ENCODE results near the gene SHC4. TPM values are rescaled to one million over a fixed set of nuclear protein-coding genes. Genes with fewer than 3 reads are reported as not detected.

The SHC4 gene
- total and polyA plus RNA-seq, 9 of the 15 experiments (the other 6 are each of a cell fraction or from before 2014, with no cell fraction given), result 0.43 to 1.2 (median 0.67) TPM

DNA sequence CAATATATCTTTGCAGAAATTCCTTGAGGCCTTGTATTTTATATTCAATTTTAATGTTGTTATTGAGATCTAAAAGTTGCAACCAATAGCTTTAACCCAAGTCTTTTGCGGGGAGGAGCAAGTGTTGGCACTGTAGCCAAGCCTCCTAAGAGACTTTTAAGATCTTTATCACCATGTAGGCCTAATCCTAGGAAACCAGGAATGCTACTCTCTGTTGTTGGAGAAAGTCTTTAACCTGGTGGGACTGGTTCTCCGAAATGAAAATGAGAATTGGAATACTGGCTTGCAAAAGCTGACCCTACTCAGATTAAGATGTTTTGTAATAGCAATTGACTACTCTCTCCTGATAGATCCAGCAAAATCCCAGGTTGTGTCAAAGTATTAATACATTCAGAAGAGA, 25.8 kb downstream of the SHC4 start:
- Histone ChIP-seq H3K4me1 (replicated peaks in 1 of 2; ENCODE audit: control insufficient read depth in 2 of 2, insufficient read depth in 2 of 2, low read length in 2 of 2) (no peaks in the 10 kb centered on the region; a peak in 1 of 5 replicates), H3K4me2 (ENCODE audit: insufficient read depth, low read length) (no peak overlapping the region), H3K9me1 (ENCODE audit: control insufficient read depth, insufficient read depth, low read length) (no peaks in the 10 kb centered on the region), H3K79me2 (ENCODE audit: control insufficient read depth, insufficient read depth, low read length) (no peaks in the 10 kb centered on the region), H3K4me3 (no peak overlapping the region), H3K36me3 (ENCODE audit: control insufficient read depth, insufficient read depth, low read length) (no peaks in the 10 kb centered on the region), H4K20me1 (replicated peaks; ENCODE audit: control insufficient read depth, insufficient read depth, low read length) (no peaks in the 10 kb centered on the region), H3K9ac (ENCODE audit: insufficient read depth in 1 of 2, low read depth in 2 of 2, low read length in 2 of 2) (no peak overlapping the region), H3K9me3 (replicated peaks; ENCODE audit: control insufficient read depth, insufficient read depth, low read depth, low read length) (no peaks in the 10 kb centered on the region), H3K27ac (ENCODE audit: extremely low read depth, low read depth, low read length) (no peak overlapping the region), H3K27me3 (ENCODE audit: control insufficient read depth in 2 of 2, insufficient read depth in 2 of 2, low read length in 2 of 2) (no peaks in the 10 kb centered on the region; a peak in 1 of 5 replicates), H2AFZ (ENCODE audit: low read depth, low read length) (no peak overlapping the region)
- no peak for FAIRE-seq
- intact Hi-C loops (cut with micrococcal nuclease), result no loop called here
- ChIA-PET POLR2A (interaction anchor here (0.6 kb wide), 1 partner anchor 10 kb away, joined by 3 read pairs; no protein-coding TSS in a partner anchor), CTCF (ENCODE audit: low intra/inter-chr PET ratio) (no interaction called here)
- DNase-seq (ENCODE audit: extremely low read depth in 1 of 4, low spot score in 3 of 4), result no peak
- ATAC-seq, result no peak
- in situ Hi-C loops (cut with MboI), result no loop called here
- WGBS (ENCODE audit: insufficient coverage, low coverage, missing lambda C conversion rate), result 16% methylated on average over 2 of the region's 2 CpGs
- BruUV-seq (replicated peaks), result no TSS peak
- TF ChIP-seq, protein P1, sequence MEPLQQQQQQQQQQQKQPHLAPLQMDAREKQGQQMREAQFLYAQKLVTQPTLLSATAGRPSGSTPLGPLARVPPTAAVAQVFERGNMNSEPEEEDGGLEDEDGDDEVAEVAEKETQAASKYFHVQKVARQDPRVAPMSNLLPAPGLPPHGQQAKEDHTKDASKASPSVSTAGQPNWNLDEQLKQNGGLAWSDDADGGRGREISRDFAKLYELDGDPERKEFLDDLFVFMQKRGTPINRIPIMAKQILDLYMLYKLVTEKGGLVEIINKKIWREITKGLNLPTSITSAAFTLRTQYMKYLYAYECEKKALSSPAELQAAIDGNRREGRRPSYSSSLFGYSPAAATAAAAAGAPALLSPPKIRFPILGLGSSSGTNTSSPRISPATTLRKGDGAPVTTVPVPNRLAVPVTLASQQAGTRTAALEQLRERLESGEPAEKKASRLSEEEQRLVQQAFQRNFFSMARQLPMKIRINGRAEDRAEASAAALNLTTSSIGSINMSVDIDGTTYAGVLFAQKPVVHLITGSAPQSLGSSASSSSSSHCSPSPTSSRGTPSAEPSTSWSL (CRISPR knock-in tag; IDR thresholded peaks at IDR 0.05; ENCODE audit: borderline replicate concordance), result no peak
- TF ChIP-seq ZNF217 (CRISPR knock-in tag; IDR thresholded peaks at IDR 0.05) (no peak), MYNN (IDR thresholded peaks at IDR 0.05) (no peak), MYNN (CRISPR knock-in tag; IDR thresholded peaks at IDR 0.05) (no peak), RFX7 (CRISPR knock-in tag; IDR thresholded peaks at IDR 0.05) (no peak), ZNF644 (tag; IDR thresholded peaks at IDR 0.05; ENCODE audit: low read depth) (no peak), ZSCAN29 (IDR thresholded peaks at IDR 0.05) (no peak)
- TF ChIP-seq, protein P2, sequence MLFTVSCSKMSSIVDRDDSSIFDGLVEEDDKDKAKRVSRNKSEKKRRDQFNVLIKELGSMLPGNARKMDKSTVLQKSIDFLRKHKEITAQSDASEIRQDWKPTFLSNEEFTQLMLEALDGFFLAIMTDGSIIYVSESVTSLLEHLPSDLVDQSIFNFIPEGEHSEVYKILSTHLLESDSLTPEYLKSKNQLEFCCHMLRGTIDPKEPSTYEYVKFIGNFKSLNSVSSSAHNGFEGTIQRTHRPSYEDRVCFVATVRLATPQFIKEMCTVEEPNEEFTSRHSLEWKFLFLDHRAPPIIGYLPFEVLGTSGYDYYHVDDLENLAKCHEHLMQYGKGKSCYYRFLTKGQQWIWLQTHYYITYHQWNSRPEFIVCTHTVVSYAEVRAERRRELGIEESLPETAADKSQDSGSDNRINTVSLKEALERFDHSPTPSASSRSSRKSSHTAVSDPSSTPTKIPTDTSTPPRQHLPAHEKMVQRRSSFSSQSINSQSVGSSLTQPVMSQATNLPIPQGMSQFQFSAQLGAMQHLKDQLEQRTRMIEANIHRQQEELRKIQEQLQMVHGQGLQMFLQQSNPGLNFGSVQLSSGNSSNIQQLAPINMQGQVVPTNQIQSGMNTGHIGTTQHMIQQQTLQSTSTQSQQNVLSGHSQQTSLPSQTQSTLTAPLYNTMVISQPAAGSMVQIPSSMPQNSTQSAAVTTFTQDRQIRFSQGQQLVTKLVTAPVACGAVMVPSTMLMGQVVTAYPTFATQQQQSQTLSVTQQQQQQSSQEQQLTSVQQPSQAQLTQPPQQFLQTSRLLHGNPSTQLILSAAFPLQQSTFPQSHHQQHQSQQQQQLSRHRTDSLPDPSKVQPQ (CRISPR knock-in tag; IDR thresholded peaks at IDR 0.05; ENCODE audit: borderline replicate concordance), result no peak
- TF ChIP-seq, protein P3, sequence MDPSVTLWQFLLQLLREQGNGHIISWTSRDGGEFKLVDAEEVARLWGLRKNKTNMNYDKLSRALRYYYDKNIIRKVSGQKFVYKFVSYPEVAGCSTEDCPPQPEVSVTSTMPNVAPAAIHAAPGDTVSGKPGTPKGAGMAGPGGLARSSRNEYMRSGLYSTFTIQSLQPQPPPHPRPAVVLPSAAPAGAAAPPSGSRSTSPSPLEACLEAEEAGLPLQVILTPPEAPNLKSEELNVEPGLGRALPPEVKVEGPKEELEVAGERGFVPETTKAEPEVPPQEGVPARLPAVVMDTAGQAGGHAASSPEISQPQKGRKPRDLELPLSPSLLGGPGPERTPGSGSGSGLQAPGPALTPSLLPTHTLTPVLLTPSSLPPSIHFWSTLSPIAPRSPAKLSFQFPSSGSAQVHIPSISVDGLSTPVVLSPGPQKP (CRISPR knock-in tag; IDR thresholded peaks at IDR 0.05), result no peak
- TF ChIP-seq, protein P4, sequence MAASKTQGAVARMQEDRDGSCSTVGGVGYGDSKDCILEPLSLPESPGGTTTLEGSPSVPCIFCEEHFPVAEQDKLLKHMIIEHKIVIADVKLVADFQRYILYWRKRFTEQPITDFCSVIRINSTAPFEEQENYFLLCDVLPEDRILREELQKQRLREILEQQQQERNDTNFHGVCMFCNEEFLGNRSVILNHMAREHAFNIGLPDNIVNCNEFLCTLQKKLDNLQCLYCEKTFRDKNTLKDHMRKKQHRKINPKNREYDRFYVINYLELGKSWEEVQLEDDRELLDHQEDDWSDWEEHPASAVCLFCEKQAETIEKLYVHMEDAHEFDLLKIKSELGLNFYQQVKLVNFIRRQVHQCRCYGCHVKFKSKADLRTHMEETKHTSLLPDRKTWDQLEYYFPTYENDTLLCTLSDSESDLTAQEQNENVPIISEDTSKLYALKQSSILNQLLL (CRISPR knock-in tag; IDR thresholded peaks at IDR 0.05; ENCODE audit: borderline replicate concordance), result no peak
- TF ChIP-seq, protein P5, sequence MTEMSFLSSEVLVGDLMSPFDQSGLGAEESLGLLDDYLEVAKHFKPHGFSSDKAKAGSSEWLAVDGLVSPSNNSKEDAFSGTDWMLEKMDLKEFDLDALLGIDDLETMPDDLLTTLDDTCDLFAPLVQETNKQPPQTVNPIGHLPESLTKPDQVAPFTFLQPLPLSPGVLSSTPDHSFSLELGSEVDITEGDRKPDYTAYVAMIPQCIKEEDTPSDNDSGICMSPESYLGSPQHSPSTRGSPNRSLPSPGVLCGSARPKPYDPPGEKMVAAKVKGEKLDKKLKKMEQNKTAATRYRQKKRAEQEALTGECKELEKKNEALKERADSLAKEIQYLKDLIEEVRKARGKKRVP (CRISPR knock-in tag; IDR thresholded peaks at IDR 0.05), result no peak
- TF ChIP-seq, protein P6, sequence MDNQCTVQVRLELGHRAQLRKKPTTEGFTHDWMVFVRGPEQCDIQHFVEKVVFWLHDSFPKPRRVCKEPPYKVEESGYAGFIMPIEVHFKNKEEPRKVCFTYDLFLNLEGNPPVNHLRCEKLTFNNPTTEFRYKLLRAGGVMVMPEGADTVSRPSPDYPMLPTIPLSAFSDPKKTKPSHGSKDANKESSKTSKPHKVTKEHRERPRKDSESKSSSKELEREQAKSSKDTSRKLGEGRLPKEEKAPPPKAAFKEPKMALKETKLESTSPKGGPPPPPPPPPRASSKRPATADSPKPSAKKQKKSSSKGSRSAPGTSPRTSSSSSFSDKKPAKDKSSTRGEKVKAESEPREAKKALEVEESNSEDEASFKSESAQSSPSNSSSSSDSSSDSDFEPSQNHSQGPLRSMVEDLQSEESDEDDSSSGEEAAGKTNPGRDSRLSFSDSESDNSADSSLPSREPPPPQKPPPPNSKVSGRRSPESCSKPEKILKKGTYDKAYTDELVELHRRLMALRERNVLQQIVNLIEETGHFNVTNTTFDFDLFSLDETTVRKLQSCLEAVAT (IDR thresholded peaks at IDR 0.05), result no peak

Data from K562 (cell line).